Measurements from ENCODE around the gene CCDC90B.

Gene CCDC90B

GRCh38 chr11:83306200-83307080 lies 20.3 kb upstream of the CCDC90B start:
- TF ChIP-seq SUZ12 (IDR thresholded peaks at IDR 0.05; ENCODE audit: extremely low read depth, insufficient read depth, insufficient read length) = no peak
- TF ChIP-seq ZNF274 (IDR thresholded peaks at IDR 0.05; ENCODE audit: low read depth, low read length) = no peak
- no peak for TF ChIP-seq YY1 (IDR thresholded peaks at IDR 0.05; ENCODE audit: insufficient read depth, insufficient read length)
- Histone ChIP-seq H3K4me3 (ENCODE audit: insufficient read length, low read depth) (no peak overlapping the region), H3K27me3 (ENCODE audit: insufficient read depth, insufficient read length) (no peaks in the 10 kb centered on the region), H3K9ac (ENCODE audit: insufficient read length, low read depth) (no peak overlapping the region), H3K9me3 (ENCODE audit: insufficient read depth, low read length) (no peaks in the 10 kb centered on the region), H3K4me1 (ENCODE audit: insufficient read depth, insufficient read length) (no peaks in the 10 kb centered on the region), H3K36me3 (ENCODE audit: insufficient read depth, insufficient read length, low read length) (no peaks in the 10 kb centered on the region)
- DNase-seq (ENCODE audit: low read depth, low spot score) = no peak

DNA sequence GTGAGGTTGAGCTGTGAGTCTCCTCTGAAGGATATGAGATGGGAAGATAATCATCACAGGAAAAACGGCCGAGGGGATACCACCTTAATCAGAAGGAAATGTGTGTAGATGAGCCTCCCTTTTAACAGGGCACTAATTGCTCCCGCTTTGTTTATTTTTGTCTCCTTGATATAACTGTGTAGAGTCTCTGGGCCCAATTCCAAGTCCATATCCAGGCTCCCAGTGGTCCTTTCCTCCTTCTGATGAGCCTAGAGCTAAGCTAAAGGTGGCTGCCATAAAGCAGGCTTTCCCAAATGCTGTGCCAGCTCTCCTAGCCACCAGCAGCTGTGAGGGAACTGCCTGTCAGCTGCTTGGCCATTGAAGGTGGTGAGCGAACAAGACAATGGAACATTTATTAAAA lies 17.1 kb upstream of the CCDC90B start:
- Histone ChIP-seq H3K36me3 (ENCODE audit: insufficient read depth, insufficient read length, low read length) (no peaks in the 10 kb centered on the region), H3K27me3 (ENCODE audit: insufficient read depth, insufficient read length) (no peaks in the 10 kb centered on the region), H3K4me1 (ENCODE audit: insufficient read depth, insufficient read length) (no peaks in the 10 kb centered on the region), H3K9me3 (ENCODE audit: insufficient read depth, low read length) (no peaks in the 10 kb centered on the region), H3K9ac (ENCODE audit: insufficient read length, low read depth) (no peak overlapping the region), H3K4me3 (ENCODE audit: insufficient read length, low read depth) (no peak overlapping the region)
- DNase-seq (ENCODE audit: low read depth, low spot score) = no peak
- TF ChIP-seq SUZ12 (IDR thresholded peaks at IDR 0.05; ENCODE audit: extremely low read depth, insufficient read depth, insufficient read length) (no peak), ZNF274 (IDR thresholded peaks at IDR 0.05; ENCODE audit: low read depth, low read length) (no peak), YY1 (IDR thresholded peaks at IDR 0.05; ENCODE audit: insufficient read depth, insufficient read length) (no peak)

GRCh38 chr11:83302151-83302550 lies 16.0 kb upstream of the CCDC90B start:
- DNase-seq (ENCODE audit: low read depth, low spot score) = no peak
- TF ChIP-seq ZNF274 (IDR thresholded peaks at IDR 0.05; ENCODE audit: low read depth, low read length) = no peak
- no peak for TF ChIP-seq YY1 (IDR thresholded peaks at IDR 0.05; ENCODE audit: insufficient read depth, insufficient read length)
- no peak for TF ChIP-seq SUZ12 (IDR thresholded peaks at IDR 0.05; ENCODE audit: extremely low read depth, insufficient read depth, insufficient read length)
- no peaks in the 10 kb centered on the region for H3K27me3 ChIP-seq (ENCODE audit: insufficient read depth, insufficient read length)
- no peaks in the 10 kb centered on the region for H3K36me3 ChIP-seq (ENCODE audit: insufficient read depth, insufficient read length, low read length)
- H3K9me3 ChIP-seq (ENCODE audit: insufficient read depth, low read length) = no peaks in the 10 kb centered on the region
- H3K9ac ChIP-seq (ENCODE audit: insufficient read length, low read depth) = no peak overlapping the region
- H3K4me1 ChIP-seq (ENCODE audit: insufficient read depth, insufficient read length) = no peaks in the 10 kb centered on the region
- H3K4me3 ChIP-seq (ENCODE audit: insufficient read length, low read depth) = no peak overlapping the region

GRCh38 chr11:83299681-83300080 lies 13.5 kb upstream of the CCDC90B start:
- Histone ChIP-seq H3K4me1 (ENCODE audit: insufficient read depth, insufficient read length) (no peaks in the 10 kb centered on the region), H3K36me3 (ENCODE audit: insufficient read depth, insufficient read length, low read length) (no peaks in the 10 kb centered on the region), H3K27me3 (ENCODE audit: insufficient read depth, insufficient read length) (no peaks in the 10 kb centered on the region), H3K9ac (ENCODE audit: insufficient read length, low read depth) (no peak overlapping the region), H3K9me3 (ENCODE audit: insufficient read depth, low read length) (no peaks in the 10 kb centered on the region), H3K4me3 (ENCODE audit: insufficient read length, low read depth) (no peak overlapping the region)
- TF ChIP-seq SUZ12 (IDR thresholded peaks at IDR 0.05; ENCODE audit: extremely low read depth, insufficient read depth, insufficient read length) (no peak), YY1 (IDR thresholded peaks at IDR 0.05; ENCODE audit: insufficient read depth, insufficient read length) (no peak), ZNF274 (IDR thresholded peaks at IDR 0.05; ENCODE audit: low read depth, low read length) (no peak)
- no peak for DNase-seq (ENCODE audit: low read depth, low spot score)

GRCh38 chr11:83294208-83294607 lies 8.0 kb upstream of the CCDC90B start:
- Histone ChIP-seq H3K9me3 (ENCODE audit: insufficient read depth, low read length) (no peaks in the 10 kb centered on the region), H3K9ac (ENCODE audit: insufficient read length, low read depth) (no peak overlapping the region), H3K27me3 (ENCODE audit: insufficient read depth, insufficient read length) (no peaks in the 10 kb centered on the region), H3K36me3 (ENCODE audit: insufficient read depth, insufficient read length, low read length) (no peaks in the 10 kb centered on the region), H3K4me3 (ENCODE audit: insufficient read length, low read depth) (no peak overlapping the region), H3K4me1 (ENCODE audit: insufficient read depth, insufficient read length) (no peaks in the 10 kb centered on the region)
- DNase-seq (ENCODE audit: low read depth, low spot score) = no peak
- TF ChIP-seq SUZ12 (IDR thresholded peaks at IDR 0.05; ENCODE audit: extremely low read depth, insufficient read depth, insufficient read length) = no peak
- no peak for TF ChIP-seq YY1 (IDR thresholded peaks at IDR 0.05; ENCODE audit: insufficient read depth, insufficient read length)
- TF ChIP-seq ZNF274 (IDR thresholded peaks at IDR 0.05; ENCODE audit: low read depth, low read length) = no peak

DNA sequence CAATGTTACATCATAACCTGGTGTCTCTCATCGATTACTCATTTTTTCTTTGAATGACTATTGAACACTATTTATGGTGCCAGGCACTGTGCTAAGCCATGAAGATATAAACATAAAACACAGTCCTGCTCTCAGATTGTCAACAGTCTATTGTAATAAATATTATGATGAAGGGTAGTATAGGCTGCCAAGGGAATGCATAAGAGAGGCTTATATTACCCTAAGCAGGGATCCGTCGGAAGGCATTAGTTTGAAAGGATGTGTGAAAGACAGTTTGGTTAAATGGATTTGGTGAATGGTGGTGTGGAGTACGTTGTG lies 7.2 kb upstream of the CCDC90B start:
- no peaks in the 10 kb centered on the region for H3K9me3 ChIP-seq (ENCODE audit: insufficient read depth, low read length)
- DNase-seq (ENCODE audit: low read depth, low spot score) = no peak
- no peaks in the 10 kb centered on the region for H3K4me1 ChIP-seq (ENCODE audit: insufficient read depth, insufficient read length)
- H3K27me3 ChIP-seq (ENCODE audit: insufficient read depth, insufficient read length) = no peaks in the 10 kb centered on the region
- TF ChIP-seq ZNF274 (IDR thresholded peaks at IDR 0.05; ENCODE audit: low read depth, low read length) = no peak
- no peak for TF ChIP-seq YY1 (IDR thresholded peaks at IDR 0.05; ENCODE audit: insufficient read depth, insufficient read length)
- TF ChIP-seq SUZ12 (IDR thresholded peaks at IDR 0.05; ENCODE audit: extremely low read depth, insufficient read depth, insufficient read length) = no peak
- H3K4me3 ChIP-seq (ENCODE audit: insufficient read length, low read depth) = no peak overlapping the region
- H3K36me3 ChIP-seq (ENCODE audit: insufficient read depth, insufficient read length, low read length) = no peaks in the 10 kb centered on the region
- H3K9ac ChIP-seq (ENCODE audit: insufficient read length, low read depth) = no peak overlapping the region

DNA sequence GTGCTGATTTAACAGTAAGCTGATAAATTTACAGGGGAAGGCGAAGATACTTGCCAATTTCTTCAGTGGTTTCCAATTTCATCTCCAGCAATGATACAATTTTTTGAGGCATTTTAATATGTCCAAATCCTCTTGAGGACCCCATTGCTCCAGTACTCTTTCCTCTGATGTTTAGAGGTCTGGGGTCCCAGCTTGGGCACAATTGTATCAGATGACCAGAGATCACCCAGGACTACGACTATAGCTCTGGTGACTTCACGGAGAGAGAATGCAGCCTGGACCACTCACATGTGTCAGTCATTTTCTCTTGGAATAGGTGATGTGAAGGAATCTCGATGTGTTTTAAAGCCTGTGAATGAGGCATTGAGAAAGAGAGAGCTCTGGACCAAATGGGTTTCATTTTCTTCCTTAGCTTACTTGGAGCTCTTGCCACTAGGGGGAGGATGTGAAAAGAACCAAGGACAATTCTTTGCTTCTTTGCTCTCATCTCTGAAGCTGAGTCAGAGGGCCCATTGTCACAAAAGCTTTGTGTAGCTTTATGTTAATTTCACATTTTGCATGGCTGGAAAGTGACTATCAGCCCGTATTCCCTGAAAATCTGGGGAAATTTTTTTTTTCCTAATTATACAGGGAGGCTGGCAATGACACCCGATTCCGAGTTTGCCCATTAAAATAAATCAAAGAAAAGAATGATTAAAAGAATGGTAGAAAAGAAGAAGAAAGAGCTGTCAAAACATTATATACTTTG lies 6.7 kb upstream of the CCDC90B start:
- H3K27me3 ChIP-seq (ENCODE audit: insufficient read depth, insufficient read length) = no peaks in the 10 kb centered on the region
- peak; percentile 73 for DNase-seq (ENCODE audit: low read depth, low spot score)
- H3K4me3 ChIP-seq (ENCODE audit: insufficient read length, low read depth) = no peak overlapping the region
- no peaks in the 10 kb centered on the region for H3K36me3 ChIP-seq (ENCODE audit: insufficient read depth, insufficient read length, low read length)
- no peaks in the 10 kb centered on the region for H3K4me1 ChIP-seq (ENCODE audit: insufficient read depth, insufficient read length)
- H3K9me3 ChIP-seq (ENCODE audit: insufficient read depth, low read length) = no peaks in the 10 kb centered on the region
- TF ChIP-seq SUZ12 (IDR thresholded peaks at IDR 0.05; ENCODE audit: extremely low read depth, insufficient read depth, insufficient read length) = no peak
- no peak for TF ChIP-seq ZNF274 (IDR thresholded peaks at IDR 0.05; ENCODE audit: low read depth, low read length)
- no peak for TF ChIP-seq YY1 (IDR thresholded peaks at IDR 0.05; ENCODE audit: insufficient read depth, insufficient read length)
- H3K9ac ChIP-seq (ENCODE audit: insufficient read length, low read depth) = no peak overlapping the region
